H1 (cell line): ENCODE measurements around the gene SLC24A3. TPM values are rescaled to one million over a fixed set of nuclear protein-coding genes. Genes with fewer than 3 reads are reported as not detected.

ENCODE experiments used
- ASH2L ChIP-seq: fragments of 200-600, 300-600 bp; sonication (generic); IDR thresholded peaks from one replicate; pipeline ENCODE4 v1.7.1; 2017; ENCODE audit warnings: low read length
- CHD7 ChIP-seq: fragments of 300-600 bp; sonication (generic); IDR thresholded peaks from 2 replicates; pipeline ENCODE4 v1.7.1; 2012; ENCODE audit warnings: low read length, moderate library complexity, mild to moderate bottlenecking, inconsistent platforms; ENCODE audit not compliant: insufficient replicate concordance
- GABPA ChIP-seq: IDR thresholded peaks from 2 replicates; pipeline ENCODE4 v1.6.1; 2011; ENCODE audit warnings: mild to moderate bottlenecking, low read length, moderate library complexity, borderline replicate concordance; ENCODE audit not compliant: insufficient read depth
- GTF2F1 ChIP-seq: IDR thresholded peaks from 2 replicates; pipeline ENCODE4 v1.6.1; 2012; ENCODE audit warnings: low read depth, low read length, improper control_type of control experiment, borderline replicate concordance
- KDM4A ChIP-seq: IDR thresholded peaks from one replicate; pipeline ENCODE4 v1.7.1; 2012; ENCODE audit warnings: low read depth, mild to moderate bottlenecking, moderate library complexity, low read length, inconsistent platforms; ENCODE audit not compliant: severe bottlenecking
- POLR2AphosphoS5 ChIP-seq: IDR thresholded peaks from 2 replicates; pipeline ENCODE4 v1.6.1; 2011; ENCODE audit warnings: low read depth, low read length
- RXRA ChIP-seq: IDR thresholded peaks from 2 replicates; pipeline ENCODE4 v1.6.1; 2011; ENCODE audit warnings: low read depth, mild to moderate bottlenecking, low read length, moderate library complexity; ENCODE audit not compliant: insufficient read depth
- polyA plus RNA-seq, 7 experiments: library from polyadenylated mRNA; depleted of rRNA in 3 of 7; stranded (reverse) in 5 of 7; unstranded in 2 of 7; fragments of >200 nt in 5 of 7; fragments of 200-250 nt in 2 of 7; gene quantifications; 1 replicate in 5 of 7; 2 replicates in 1 of 7; 4 replicates in 1 of 7; pipeline versions ENCODE4 v1.2.1 to v1.2.3, GENCODE V29; 2011 to 2013; ENCODE audit warnings: missing spikeins in 2 of 7, mixed read lengths in 2 of 7
- total RNA-seq: library from RNA; stranded (reverse); fragmentation: NEBNext Ultra II Directional; extraction: Animal tissue kit (Norgen Biotek cat#: 25700); gene quantifications from 2 replicates; pipeline ENCODE4 v1.2.1, GENCODE V29; 2021

Gene SLC24A3
- total and polyA plus RNA-seq, 2 of the 8 experiments (the other 6 are each of a cell fraction or from before 2014, with no cell fraction given): 4.5 to 6.3 TPM

GRCh38 chr20:19252451-19253120 lies 40.1 kb downstream of the SLC24A3 start (continued):
- TF ChIP-seq GABPA (no peak), GTF2F1 (no peak), RXRA (no peak), ASH2L (no peak), KDM4A (no peak), CHD7 (no peak), POLR2AphosphoS5 (no peak)
